Testis (tissue), 2 donors: Measurements from ENCODE around the gene RIPOR3.

ENCODE experiments used
- POLR2A ChIP-seq: fragments of 450-650 bp; IDR thresholded peaks from one replicate; pipeline ENCODE4 v1.6.1; 2017; ENCODE audit warnings: antibody characterized with exemption, mild to moderate bottlenecking, moderate library complexity
- TF ChIP-seq, protein P1 (sequence below), 3 experiments: fragments of 450-650 bp in 2 of 3; fragments of 200-600 bp in 1 of 3; sonication (generic) in 1 of 3; IDR thresholded peaks; one replicate each; pipeline ENCODE4 v1.5.1; 2016 to 2019; ENCODE audit warnings: antibody characterized with exemption in 3 of 3, mild to moderate bottlenecking in 2 of 3, moderate library complexity in 1 of 3

DNA sequence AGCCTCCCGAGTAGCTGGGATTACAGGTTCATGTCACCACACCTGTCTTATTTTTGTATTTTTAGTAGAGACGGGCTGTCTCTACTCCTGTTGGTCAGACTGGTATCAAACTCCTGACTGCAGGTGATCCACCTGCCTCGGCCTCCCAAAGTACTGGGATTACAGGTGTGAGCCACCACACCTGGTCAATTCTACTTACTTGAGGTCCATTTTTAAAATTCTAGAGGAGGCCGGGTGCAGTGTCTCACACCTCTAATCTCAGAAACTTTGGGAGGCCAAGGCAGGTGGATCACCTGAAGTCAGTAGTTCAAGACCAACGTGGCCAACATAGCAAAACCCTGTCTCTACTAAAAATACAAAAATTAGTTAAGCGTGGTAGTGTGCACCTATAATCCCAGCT lies 7.8 kb downstream of the RIPOR3 start:
- TF ChIP-seq, protein P1, sequence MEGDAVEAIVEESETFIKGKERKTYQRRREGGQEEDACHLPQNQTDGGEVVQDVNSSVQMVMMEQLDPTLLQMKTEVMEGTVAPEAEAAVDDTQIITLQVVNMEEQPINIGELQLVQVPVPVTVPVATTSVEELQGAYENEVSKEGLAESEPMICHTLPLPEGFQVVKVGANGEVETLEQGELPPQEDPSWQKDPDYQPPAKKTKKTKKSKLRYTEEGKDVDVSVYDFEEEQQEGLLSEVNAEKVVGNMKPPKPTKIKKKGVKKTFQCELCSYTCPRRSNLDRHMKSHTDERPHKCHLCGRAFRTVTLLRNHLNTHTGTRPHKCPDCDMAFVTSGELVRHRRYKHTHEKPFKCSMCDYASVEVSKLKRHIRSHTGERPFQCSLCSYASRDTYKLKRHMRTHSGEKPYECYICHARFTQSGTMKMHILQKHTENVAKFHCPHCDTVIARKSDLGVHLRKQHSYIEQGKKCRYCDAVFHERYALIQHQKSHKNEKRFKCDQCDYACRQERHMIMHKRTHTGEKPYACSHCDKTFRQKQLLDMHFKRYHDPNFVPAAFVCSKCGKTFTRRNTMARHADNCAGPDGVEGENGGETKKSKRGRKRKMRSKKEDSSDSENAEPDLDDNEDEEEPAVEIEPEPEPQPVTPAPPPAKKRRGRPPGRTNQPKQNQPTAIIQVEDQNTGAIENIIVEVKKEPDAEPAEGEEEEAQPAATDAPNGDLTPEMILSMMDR (IDR thresholded peaks at IDR 0.05): no peak
- TF ChIP-seq POLR2A: no peak
